ENCODE measurements around the gene IQSEC1. TPM values are rescaled to one million over a fixed set of nuclear protein-coding genes. Genes with fewer than 3 reads are reported as not detected.

IQSEC1 gene
- polyA plus RNA-seq, 3 donors = 17.7 to 61.7 (median 30.3) TPM

DNA sequence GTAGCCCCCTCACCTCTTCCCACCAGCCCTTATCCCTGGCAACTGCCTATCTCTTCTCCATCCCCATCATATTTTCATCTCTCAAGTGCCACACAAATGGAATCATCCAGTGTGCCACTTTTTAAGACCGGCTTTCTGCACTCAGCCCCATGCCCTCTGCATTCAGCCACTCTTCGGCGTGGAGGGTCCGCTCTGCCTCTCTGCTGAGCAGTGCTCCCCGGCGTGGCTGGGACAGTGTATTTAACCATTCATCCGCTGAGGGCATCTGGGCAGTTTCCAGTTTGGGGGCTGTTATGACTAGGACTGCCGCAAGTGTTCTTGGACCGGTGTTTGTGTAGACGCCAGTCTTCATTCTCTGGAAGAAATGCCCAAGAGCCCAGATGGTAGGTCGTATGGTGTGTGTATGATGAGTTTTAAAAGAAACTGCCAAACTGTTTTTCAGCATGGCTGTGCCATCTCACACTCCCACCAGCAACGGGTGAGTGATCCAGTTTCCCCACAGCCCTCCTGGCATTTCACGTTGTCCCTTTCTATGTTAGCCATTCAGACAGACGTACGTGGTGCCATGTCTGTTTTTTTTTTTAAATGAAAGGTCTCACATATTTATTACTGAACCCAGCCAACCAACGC lies 20.9 kb downstream of the IQSEC1 start:
- Histone ChIP-seq H3K36me3 (replicated peaks in 1 of 2; ENCODE audit: control insufficient read depth in 1 of 2, insufficient read depth in 2 of 2, low read length in 2 of 2) (no peaks in the 10 kb centered on the region), H2AFZ (ENCODE audit: insufficient read depth, low read depth, low read length, poor library complexity, severe bottlenecking) (no peak overlapping the region), H3K27me3 (ENCODE audit: control insufficient read depth in 2 of 2, insufficient read depth in 2 of 2, low read length in 2 of 2) (no peaks in the 10 kb centered on the region), H3K9ac (ENCODE audit: insufficient read depth, low read length, poor library complexity, severe bottlenecking) (no peak overlapping the region), H3K9me3 (replicated peaks in 1 of 2; ENCODE audit: control insufficient read depth in 1 of 2, insufficient read depth in 1 of 2, low read length in 2 of 2) (no peaks in the 10 kb centered on the region), H3K4me2 (replicated peaks; ENCODE audit: extremely low read depth, low read length, poor library complexity, severe bottlenecking) (no peak overlapping the region), H3K79me2 (ENCODE audit: insufficient read depth, low read length) (no peaks in the 10 kb centered on the region), H3K4me1 (ENCODE audit: control insufficient read depth in 1 of 2, insufficient read depth in 2 of 2, low read length in 2 of 2) (no peaks in the 10 kb centered on the region), H3K4me3 (replicated peaks in 1 of 3; ENCODE audit: low read depth in 2 of 3, low read length in 3 of 3) (no peak overlapping the region), H3K27ac (ENCODE audit: low read depth in 1 of 2, low read length in 2 of 2) (no peak overlapping the region), H4K20me1 (ENCODE audit: insufficient read depth, low read length) (no peaks in the 10 kb centered on the region)
- H3K27me3 Mint-ChIP-seq (ENCODE audit: low read depth in 3 of 3) = peaks cover 3 to 11% (median 4%) of the 10 kb centered on the region in 3 donors
- peaks cover 5% of the 10 kb centered on the region for H3K4me1 Mint-ChIP-seq
- TF ChIP-seq, protein P1, sequence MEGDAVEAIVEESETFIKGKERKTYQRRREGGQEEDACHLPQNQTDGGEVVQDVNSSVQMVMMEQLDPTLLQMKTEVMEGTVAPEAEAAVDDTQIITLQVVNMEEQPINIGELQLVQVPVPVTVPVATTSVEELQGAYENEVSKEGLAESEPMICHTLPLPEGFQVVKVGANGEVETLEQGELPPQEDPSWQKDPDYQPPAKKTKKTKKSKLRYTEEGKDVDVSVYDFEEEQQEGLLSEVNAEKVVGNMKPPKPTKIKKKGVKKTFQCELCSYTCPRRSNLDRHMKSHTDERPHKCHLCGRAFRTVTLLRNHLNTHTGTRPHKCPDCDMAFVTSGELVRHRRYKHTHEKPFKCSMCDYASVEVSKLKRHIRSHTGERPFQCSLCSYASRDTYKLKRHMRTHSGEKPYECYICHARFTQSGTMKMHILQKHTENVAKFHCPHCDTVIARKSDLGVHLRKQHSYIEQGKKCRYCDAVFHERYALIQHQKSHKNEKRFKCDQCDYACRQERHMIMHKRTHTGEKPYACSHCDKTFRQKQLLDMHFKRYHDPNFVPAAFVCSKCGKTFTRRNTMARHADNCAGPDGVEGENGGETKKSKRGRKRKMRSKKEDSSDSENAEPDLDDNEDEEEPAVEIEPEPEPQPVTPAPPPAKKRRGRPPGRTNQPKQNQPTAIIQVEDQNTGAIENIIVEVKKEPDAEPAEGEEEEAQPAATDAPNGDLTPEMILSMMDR (IDR thresholded peaks at IDR 0.05) = no peak
- peak overlapping the region in 1 of 2 donors; percentile 14 for H3K4me3 Mint-ChIP-seq
- intact Hi-C loops (cut with micrococcal nuclease) = no loop called here
- H3K36me3 Mint-ChIP-seq = no peaks in the 10 kb centered on the region
- DNase-seq = no peak
- H3K27ac Mint-ChIP-seq = peak overlapping the region in 2 of 7 donors; percentile 8 to 68
- 96% methylated on average over 10 of the region's 16 CpGs for WGBS (ENCODE audit: insufficient coverage)
- H3K9me3 Mint-ChIP-seq = peaks cover 0 to 1% (median 0%) of the 10 kb centered on the region in 7 donors

DNA sequence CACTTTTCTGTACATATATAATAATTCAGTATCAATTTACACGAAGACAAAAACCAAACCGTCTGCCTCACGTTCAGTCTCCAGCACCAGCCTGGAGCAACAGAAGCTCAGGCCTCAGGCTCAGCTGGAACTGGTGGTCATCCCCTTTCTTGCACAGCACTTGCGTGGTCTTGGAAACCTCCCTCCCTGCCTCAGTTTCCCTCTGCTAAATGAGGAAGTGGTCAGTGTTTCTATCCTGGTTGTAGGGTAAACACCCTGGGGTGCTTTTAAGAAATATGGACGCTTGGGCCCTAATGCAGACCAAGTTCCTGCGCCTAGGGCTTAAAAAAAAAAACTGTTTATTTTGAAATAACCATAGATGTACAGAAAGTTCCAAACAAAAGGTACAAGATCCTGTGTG lies 21.6 kb downstream of the IQSEC1 start:
- peaks cover 12% of the 10 kb centered on the region for H3K4me1 Mint-ChIP-seq
- Histone ChIP-seq H3K36me3 (replicated peaks in 1 of 2; ENCODE audit: control insufficient read depth in 1 of 2, insufficient read depth in 2 of 2, low read length in 2 of 2) (no peaks in the 10 kb centered on the region), H3K4me1 (ENCODE audit: control insufficient read depth in 1 of 2, insufficient read depth in 2 of 2, low read length in 2 of 2) (peaks cover 7% of the 10 kb centered on the region in 2 donors), H3K27me3 (ENCODE audit: control insufficient read depth in 2 of 2, insufficient read depth in 2 of 2, low read length in 2 of 2) (no peaks in the 10 kb centered on the region), H3K27ac (ENCODE audit: low read depth in 1 of 2, low read length in 2 of 2) (no peak overlapping the region), H2AFZ (ENCODE audit: insufficient read depth, low read depth, low read length, poor library complexity, severe bottlenecking) (no peak overlapping the region), H3K9me3 (replicated peaks in 1 of 2; ENCODE audit: control insufficient read depth in 1 of 2, insufficient read depth in 1 of 2, low read length in 2 of 2) (no peaks in the 10 kb centered on the region), H3K4me2 (replicated peaks; ENCODE audit: extremely low read depth, low read length, poor library complexity, severe bottlenecking) (no peak overlapping the region), H3K79me2 (ENCODE audit: insufficient read depth, low read length) (no peaks in the 10 kb centered on the region), H3K9ac (ENCODE audit: insufficient read depth, low read length, poor library complexity, severe bottlenecking) (no peak overlapping the region), H4K20me1 (ENCODE audit: insufficient read depth, low read length) (no peaks in the 10 kb centered on the region), H3K4me3 (replicated peaks in 1 of 3; ENCODE audit: low read depth in 2 of 3, low read length in 3 of 3) (no peak overlapping the region)
- WGBS (ENCODE audit: insufficient coverage) = 95% methylated on average over 3 of the region's 6 CpGs
- intact Hi-C loops (cut with micrococcal nuclease) = no loop called here
- DNase-seq = no peak
- no peaks in the 10 kb centered on the region for H3K36me3 Mint-ChIP-seq
- TF ChIP-seq, protein P1 (IDR thresholded peaks at IDR 0.05) = no peak
- no peak overlapping the region for H3K4me3 Mint-ChIP-seq
- no peak overlapping the region for H3K27ac Mint-ChIP-seq
- peaks cover 4 to 10% (median 5%) of the 10 kb centered on the region in 3 donors for H3K27me3 Mint-ChIP-seq (ENCODE audit: low read depth in 3 of 3)
- peaks cover 0 to 1% (median 0%) of the 10 kb centered on the region in 7 donors for H3K9me3 Mint-ChIP-seq
